ENCODE results near the gene STXBP3.
A peak's percentile ranks its signal among the peaks of the same experiment; 100 is the strongest.
"Not testable (repeated sequence)": the region's sequence is repeated elsewhere in the genome, so short reads cannot be mapped to it uniquely, and the experiment has no call there.

STXBP3 gene

GRCh38 chr1:108746382-108747170 is at the start of gene STXBP3:
Gene STXBP3, plus strand, starts transcription at chr1:108746674. Its CDS starts 64 bp downstream, at chr1:108746738.
- peak; percentile 95 for DNase-seq (ENCODE audit: low read depth)
- H3K4me3 ChIP-seq (ENCODE audit: low read depth, low read length), result peak within 1 kb of the TSS; percentile 69
- peak; percentile 97 for TF ChIP-seq CTCF (IDR thresholded peaks at IDR 0.05; ENCODE audit: low read depth, low read length, missing control alignments)

GRCh38 chr1:108699375-108700332 is 46.8 kb upstream of the STXBP3 start:
- TF ChIP-seq CTCF (IDR thresholded peaks at IDR 0.05; ENCODE audit: low read depth, low read length, missing control alignments), result no peak
- DNase-seq (ENCODE audit: low read depth), result no peak
- no peak overlapping the region for H3K4me3 ChIP-seq (ENCODE audit: low read depth, low read length)

GRCh38 chr1:108701176-108701849 is 45.2 kb upstream of the STXBP3 start:
- DNase-seq (ENCODE audit: low read depth), result no peak
- no peak for TF ChIP-seq CTCF (IDR thresholded peaks at IDR 0.05; ENCODE audit: low read depth, low read length, missing control alignments)
- H3K4me3 ChIP-seq (ENCODE audit: low read depth, low read length), result no peak overlapping the region

GRCh38 chr1:108702109-108702508 is 44.4 kb upstream of the STXBP3 start:
- H3K4me3 ChIP-seq (ENCODE audit: low read depth, low read length); DNase-seq (ENCODE audit: low read depth): not testable (repeated sequence)

- no peak for TF ChIP-seq CTCF (IDR thresholded peaks at IDR 0.05; ENCODE audit: low read depth, low read length, missing control alignments)
- DNase-seq (ENCODE audit: low read depth), result peak; percentile 12
- no peak overlapping the region for H3K4me3 ChIP-seq (ENCODE audit: low read depth, low read length)
Observed at GRCh38 chr1:108703939-108704338, 42.5 kb upstream of the STXBP3 start.

GRCh38 chr1:108704496-108704895 is 42.0 kb upstream of the STXBP3 start:
- no peak for TF ChIP-seq CTCF (IDR thresholded peaks at IDR 0.05; ENCODE audit: low read depth, low read length, missing control alignments)
- no peak overlapping the region for H3K4me3 ChIP-seq (ENCODE audit: low read depth, low read length)
- DNase-seq (ENCODE audit: low read depth), result no peak

GRCh38 chr1:108706643-108707042 is 39.8 kb upstream of the STXBP3 start:
- no peak for TF ChIP-seq CTCF (IDR thresholded peaks at IDR 0.05; ENCODE audit: low read depth, low read length, missing control alignments)
- no peak for DNase-seq (ENCODE audit: low read depth)

More at GRCh38 chr1:108706643-108707042, 39.8 kb upstream of the STXBP3 start:
- no peak overlapping the region for H3K4me3 ChIP-seq (ENCODE audit: low read depth, low read length)
